NCI-H2081 (cell line): ENCODE results near the gene MATN3.
"Not testable (repeated sequence)": the region's sequence is repeated elsewhere in the genome, so short reads cannot be mapped to it uniquely, and the experiment has no call there.

Experiments
- DNase-seq, 2 experiments: peaks; one replicate each; lab custom pipeline; 2025; lab: John Stamatoyannopoulos, UW

The MATN3 gene

DNA sequence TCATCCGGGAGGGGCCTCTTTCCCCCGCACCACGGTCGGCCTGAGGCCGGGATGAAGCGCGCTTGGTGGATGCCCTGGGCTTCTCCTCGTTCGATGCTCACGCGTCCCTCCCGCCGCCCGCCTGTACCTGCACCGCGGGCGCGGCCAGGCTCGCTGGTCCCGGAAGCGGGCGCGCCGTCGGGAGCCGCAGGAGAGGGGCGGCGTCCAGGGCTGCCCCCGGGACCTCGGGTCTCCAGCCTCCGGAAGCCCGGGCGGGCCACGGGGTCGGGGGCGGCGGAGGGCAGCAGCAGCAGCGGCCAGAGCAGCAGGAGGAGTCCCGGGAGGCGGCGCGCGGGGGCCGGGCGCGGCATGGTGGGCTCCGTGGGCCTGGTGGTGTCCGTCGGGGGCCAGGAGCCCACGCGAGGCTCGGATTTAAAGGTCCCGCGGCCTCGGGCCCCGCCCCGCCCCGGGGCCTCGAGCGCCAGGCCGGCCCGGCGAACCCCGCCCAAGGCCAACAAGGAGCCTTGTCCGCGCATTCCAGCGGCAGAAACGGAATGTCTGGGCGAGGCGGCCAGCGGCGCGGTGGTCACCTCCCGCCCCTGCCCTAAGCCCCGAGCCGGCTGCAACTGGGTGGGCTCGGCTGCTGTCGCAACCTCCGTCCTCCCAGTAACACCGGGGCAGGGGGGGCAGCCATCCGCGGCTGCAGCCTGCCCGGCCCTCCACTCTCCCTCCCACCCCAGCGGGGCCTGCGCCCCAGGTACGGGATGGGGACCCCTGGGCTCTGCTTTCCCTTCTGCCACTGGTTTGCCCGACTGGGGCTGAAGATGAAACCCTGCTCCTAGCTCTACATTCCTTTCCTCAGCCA lies at the start of gene MATN3:
Gene MATN3, minus strand, starts transcription at position 387 of the 844 bp plus-strand sequence. Its CDS starts 37 bp downstream, at position 350.
- DNase-seq = no peak

DNA sequence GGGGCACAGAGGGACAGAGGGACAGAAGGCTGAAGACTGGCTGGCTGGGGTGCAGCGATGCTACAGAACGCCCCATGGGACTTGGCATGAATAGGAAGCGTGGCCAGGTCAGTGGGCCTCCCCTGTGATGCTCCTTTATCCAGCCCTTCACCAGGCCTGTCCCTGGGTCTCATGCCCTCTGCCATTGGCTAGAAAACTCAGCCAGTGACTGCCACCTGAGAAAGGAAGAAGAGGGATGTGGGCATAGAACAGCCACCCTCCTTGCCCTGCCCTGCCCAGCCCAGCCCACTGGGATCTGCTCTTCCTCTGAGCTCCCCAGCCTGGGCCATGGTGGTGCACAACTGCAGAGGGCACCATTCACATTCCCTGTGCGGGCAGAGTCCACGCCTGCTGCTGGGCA lies 49.5 kb upstream of the MATN3 start:
- DNase-seq = no peak

DNA sequence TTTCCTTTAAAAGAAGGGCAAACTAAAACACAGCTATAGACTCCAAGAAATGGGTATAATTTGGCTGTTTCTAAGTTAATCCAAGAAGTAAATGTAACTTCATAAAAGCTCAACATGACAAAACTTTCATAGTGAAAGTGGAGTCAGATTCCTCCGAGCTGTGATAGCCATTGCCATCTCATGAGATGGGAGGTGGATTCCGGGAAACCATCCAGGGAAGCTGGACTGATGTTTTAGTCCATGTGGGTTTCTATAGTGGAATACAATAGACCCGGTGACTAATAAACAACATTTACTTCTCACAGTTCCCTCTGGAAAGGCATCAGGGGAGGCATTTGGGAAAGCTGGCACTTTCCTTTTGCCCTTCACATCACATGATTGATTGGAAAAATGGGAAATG lies 49.0 kb upstream of the MATN3 start:
- no peak for DNase-seq

DNA sequence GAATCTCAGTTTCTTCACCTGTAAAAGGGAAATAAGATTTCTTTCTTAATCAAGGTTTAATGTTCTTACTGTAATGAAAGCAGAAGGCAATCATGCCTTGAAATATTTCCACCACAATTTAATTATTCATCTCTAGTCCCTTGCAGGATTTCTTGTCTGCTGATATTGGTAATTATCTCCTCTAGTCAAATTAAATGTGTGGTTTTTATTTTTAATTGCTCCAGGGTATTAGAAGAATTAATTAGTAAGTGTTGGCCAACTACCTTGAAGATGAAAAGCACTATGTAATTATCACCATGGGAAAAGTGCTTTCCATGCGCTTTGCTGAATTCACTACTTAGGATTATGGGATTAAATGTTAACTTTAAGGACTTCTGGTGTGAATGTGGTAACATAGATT lies 47.6 kb upstream of the MATN3 start:
- no peak for DNase-seq

DNA sequence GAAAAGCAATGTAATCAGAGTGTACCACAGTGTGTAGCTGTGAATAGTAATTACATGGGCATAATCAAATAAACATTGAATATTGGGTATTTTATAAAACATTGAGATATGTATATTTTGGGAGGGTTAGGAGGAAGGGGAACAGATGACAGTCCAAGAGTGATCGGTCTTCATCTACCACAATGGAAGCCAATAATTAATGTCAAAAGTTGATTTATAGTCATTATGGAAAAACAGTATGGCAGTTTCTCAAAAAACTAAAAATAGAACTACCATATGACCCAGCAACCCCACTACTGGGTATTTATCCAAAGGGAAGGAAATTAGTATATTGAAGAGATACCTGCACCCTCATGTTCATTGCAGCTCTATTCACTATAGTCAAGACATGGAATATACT lies 44.8 kb upstream of the MATN3 start:
- DNase-seq = no peak

- no peak for DNase-seq
Observed at GRCh38 chr2:20054931-20055330, 42.5 kb upstream of the MATN3 start.

DNA sequence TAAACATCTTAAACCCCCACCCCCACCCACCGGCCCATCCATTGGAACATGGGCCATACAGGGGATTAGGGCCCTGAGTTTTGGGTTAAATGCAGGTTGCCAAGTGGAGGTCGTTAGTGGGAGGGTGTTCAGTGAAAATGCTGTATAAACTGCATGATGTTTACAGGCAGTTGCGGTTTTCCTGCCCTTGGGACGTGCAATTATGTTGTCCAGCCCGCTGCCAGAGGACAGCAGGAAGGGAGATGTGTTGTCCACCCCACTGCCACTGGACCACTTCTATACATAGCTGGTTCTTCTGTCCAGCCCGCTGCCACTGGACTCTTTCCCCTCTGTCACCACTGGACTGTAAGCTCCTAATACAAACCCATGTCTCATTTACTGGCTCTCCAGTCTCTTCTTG lies 41.7 kb upstream of the MATN3 start:
- no peak for DNase-seq

- DNase-seq = peak; percentile 55 to 81
Observed at GRCh38 chr2:20052861-20053281, 40.4 kb upstream of the MATN3 start.

GRCh38 chr2:20052229-20052851 lies 39.9 kb upstream of the MATN3 start:
- peak in 1 of 2 experiments; percentile 69 for DNase-seq

DNA sequence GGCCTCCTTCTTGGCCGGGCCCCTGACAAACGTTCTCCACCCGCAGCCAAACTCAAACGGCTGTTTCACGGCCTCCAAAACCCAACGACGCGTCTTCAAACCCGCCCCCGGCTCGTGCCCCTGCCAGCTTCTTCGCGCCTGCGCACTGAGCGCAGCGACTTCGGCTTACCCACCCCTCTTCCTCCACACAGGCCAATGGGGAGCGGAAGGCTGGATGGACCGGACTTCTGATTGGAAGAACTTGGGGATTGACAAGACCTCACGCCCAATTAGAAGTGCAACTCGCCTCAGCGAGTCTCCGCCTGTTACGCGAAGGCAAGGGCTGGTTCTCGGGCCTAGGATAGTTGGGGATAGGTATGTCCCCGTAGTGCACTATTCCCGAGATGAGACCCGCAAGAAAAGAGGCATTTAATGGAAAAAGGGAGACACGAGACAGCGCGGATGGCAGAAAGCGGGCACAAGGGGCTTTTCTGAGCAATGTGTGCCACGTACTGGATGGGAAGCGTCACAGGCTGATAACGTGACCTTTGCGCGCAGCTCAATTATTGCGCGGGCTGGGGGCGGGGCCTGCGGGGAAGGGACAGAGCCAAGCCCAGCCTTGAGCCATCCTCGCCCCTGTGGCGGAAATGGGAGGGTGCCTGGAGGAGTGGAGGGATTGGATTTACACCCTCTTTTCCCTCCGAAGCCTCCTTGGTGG lies 39.2 kb upstream of the MATN3 start, which contains the start of gene LAPTM4A:
Gene LAPTM4A, minus strand, starts transcription at position 97 of the 697 bp plus-strand sequence. CDS start 108 bp downstream, outside the sequence.
- peak; percentile 99 to 100 for DNase-seq

GRCh38 chr2:20050646-20051531 lies 38.4 kb upstream of the MATN3 start:
- peak; percentile 42 to 60 for DNase-seq

DNA sequence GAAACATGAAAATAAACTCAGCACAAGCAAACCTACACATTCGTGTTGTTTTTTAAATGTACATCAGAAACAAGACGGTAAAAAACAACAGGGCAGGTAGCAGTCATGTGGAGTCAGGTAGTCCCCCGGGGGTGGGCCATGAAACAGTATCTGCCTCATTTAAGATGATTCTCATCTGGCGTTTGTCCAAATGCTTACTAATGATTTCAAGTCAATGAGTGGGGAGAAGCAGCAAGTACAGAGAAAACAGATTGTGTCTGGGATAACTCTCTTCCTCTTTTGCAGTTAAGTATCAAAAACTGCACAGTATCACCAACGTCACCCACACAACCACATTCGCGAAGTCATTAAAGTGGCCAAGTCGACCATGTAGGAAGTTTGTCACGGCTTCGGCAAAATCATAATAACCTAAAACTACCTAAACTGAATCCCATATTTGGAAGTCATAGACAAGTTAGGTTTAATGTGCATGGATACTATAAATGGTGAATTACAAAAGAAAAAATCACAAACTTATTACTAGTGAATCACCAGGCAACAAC lies 37.7 kb upstream of the MATN3 start:
- peak; percentile 53 to 84 for DNase-seq

DNA sequence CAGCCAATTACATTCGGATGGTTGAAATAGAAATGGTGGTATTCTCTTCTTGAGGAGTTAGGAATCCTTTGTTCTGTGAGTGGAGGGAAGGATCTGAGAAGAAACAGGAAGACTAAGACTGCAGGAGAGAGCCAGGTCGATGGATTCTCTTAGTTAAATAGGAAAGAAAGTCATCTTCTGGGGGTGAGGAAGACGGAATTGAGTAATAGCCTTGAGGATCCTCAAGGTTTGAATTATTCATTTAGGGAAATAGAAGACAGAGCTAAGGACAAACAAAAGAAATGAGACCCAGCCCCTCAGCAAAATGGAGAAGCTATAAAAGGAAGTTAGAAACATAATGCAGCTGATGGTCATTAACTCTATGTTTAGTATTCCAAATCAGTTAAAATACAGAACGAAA lies 37.2 kb upstream of the MATN3 start:
- DNase-seq = no peak

DNA sequence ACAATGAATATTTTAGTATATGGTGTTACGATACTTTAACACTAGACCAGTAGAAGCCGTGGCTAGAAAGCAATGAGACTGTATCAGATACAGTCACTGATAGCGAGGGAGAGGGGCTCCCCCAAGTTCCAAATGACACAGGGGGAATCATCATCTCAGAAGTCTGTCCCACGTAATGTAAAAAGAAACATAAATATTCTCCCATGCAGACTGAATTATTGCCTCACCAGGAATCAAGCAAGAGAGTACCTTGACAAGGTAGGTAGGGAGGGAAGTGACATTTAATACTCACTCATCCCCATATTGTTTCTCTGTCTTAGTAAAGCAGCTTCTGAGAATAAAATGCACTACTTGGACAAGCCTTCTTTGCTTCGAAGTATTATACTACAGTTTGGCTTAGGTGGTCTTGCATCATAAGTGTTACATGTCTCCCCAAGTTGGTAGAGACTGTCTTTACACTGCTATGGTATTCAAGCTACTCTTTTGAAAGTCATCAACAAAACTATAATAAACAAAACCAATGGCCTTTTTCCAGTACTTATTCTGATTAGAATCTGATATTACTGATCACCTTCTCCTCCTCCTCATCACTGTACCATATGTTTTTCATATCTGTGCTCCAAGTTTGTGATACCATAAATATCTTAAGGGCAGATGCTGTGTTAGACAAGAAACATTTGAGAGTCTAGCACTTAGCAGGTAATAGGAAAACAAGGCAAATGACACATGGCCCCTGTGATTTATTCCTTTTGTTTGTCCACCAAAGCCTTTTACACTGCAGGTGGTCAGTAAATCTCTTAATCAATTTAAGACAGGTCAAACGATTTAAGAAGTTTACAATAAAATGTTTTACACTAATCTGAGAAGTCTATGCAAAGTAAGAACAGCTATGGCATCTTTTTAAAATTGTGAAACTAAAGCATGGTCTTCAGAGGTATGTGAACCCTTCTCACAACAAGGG lies 36.3 kb upstream of the MATN3 start:
- no peak for DNase-seq

DNA sequence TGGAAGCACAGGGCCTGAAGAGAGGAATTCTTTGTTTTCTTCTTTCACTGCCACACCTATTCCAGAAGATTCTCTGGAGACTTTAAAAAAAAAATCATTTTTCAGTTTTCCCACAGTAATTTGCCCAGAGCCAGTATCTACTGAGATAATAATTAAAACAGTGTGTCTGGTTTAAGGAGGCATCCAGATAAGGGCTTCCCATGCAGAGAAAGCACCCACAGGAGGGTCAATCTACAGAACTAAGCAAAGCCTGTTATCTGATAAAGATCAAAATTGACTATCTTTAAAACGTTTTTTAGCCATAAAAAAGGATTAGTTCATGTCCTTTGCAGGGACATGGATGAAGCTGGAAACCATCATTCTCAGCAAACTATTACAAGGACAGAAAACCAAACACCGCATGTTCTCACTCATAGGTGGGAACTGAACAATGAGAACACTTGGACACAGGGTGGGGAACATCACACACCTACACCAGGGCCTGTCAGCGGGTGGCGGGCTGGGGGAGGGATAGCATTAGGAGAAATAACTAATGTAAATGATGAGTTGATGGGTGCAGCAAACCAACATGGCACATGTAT lies 33.3 kb upstream of the MATN3 start:
- not testable (repeated sequence) for DNase-seq

DNA sequence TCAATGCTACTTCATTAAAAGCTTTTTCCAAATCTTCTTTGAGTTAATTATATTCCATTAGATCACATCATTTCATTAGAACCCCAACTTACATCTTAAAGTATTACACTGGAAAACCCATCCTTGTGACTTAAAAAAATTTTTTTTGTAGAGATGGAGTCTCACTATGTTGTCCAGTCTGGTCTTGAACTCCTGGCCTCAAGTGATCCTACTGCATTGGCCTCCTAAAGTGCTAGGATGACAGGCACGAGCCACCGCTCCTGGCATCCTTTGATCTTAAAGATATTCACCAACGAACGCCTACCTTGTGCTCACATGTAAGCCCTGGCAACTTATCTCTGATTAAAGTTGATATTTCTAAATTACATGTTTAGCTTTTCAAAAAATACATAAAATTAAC lies 32.3 kb upstream of the MATN3 start:
- no peak for DNase-seq

GRCh38 chr2:20042531-20042930 lies 30.1 kb upstream of the MATN3 start:
- no peak for DNase-seq

DNA sequence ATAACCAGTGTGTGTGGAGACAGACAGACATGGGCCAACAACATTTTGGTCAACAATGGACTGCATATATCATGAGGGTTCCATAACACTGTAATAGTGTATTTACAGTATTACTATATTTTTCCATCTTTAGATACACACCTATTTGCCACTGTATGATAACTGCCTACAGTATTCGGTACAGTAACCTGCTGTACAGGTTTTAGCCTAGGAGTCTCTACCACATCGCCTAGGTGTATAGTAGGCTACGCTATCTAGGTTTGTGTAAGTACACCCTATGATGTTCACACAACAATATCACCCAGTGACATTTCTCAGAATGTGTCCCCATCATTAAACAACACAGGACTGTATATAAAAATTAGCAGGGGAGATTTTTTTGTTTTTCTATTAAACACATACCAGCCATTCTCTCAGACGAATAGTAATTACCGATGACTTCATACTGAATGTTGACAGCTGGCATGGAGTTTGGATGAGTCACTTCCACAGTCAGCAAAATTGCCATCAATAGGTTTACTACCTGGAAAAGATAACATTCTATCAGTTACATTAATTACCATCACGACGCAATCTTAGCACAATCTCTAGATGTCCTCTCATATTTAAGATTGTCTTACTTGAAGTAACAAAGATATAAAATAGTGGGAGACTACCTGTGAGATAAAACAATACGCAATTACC lies 28.2 kb upstream of the MATN3 start:
- peak in 1 of 2 experiments; percentile 16 for DNase-seq

GRCh38 chr2:20037660-20038059 lies 25.2 kb upstream of the MATN3 start:
- no peak for DNase-seq
